T-helper 22 cell (primary cell): ENCODE measurements around the gene APLNR.

Source experiments
- DNase-seq: peaks from one replicate; pipeline ENCODE4 v3.0.0-alpha.2; 2020; ENCODE audit warnings: low read depth

APLNR gene

DNA sequence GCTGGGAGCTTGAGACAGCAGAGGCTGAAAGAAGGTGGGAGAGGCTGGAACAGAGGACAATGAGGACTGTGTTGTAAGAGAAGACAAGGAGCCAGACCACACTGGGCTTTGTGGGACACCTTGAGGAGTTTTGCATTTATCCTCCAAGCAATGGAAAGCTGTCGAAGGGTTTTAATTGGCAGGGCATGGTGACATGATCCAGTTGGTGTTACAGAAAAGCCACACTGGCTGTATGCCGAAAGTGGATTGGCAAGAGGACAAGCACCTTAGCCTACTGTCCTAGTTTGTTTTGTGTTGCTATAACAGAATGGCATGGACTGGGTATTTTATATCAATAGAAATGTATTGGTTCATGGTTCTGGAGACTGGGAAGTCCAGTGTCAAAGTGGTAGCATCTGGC, 14.0 kb upstream of the APLNR start:
- no peak for DNase-seq

DNA sequence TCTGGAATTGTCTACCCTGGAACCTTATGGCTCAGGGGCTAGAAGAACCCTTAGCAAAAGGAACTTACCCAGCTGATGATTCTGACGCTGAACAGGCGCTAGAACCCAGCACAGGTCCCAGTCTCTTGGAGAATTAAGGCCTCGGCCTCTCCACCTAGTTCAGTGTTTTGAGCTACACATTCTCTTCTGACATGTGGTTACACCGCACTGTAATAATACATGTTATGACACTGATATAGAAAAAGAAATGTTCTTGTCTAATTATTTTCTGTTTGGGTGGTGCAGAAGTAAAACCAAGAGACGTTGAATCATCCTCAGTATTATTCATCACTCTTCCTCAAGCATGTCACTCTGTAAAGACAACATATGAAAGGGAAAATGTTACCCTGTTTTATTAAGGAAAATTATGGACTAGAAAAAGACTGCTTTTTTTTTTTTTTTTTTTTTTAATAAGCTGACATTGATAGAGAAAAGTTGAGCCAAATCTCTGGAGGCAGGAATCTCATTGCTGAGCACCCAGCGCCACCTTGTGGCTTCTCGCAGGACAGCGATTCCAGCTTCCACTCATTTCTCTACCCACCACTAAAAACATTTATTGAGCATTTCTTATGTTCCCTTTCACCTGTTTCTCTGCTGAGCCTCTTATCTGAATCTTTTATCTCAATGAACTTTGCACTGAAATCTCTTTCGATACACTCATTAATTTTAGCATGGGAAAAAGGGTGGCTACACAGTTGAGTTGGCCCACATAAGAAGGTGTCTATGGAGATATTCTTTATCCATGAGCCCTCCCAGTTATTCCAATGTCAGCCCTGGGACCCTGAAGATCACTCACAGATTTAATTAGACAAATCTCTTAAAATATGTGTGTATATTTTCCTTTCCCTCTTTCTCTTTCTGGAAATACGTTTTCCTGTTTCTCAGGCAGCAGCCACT, 12.6 kb upstream of the APLNR start:
- no peak for DNase-seq

DNA sequence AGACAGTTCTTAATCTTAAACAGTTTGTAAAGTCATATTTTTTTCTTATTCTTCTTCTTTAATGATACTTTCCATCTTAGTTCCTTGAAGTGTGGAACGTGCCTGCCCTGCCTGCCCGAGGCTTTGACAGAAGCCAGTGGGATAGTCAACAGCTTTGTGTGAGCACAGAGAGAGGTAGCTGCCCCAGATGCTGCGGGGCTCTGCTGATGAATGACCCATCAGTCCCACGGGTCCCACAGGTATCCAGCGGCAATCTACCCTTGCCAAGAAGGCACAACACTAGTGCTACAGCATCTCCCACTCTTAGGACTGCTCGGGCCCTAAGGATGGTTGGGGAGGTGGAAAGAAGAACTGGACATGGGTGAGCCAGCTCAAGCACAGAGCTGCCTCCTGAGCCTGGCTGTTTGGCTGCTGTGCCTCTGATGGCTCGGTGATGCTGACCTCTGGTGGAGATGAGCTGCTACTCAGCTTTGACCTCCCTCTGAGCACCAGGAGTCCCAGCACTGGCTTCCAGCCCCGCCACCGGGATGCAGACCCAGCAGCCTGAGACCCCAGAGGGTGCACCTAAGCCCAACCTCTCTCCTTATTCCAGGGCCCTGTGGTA, 11.8 kb upstream of the APLNR start:
- no peak for DNase-seq

DNA sequence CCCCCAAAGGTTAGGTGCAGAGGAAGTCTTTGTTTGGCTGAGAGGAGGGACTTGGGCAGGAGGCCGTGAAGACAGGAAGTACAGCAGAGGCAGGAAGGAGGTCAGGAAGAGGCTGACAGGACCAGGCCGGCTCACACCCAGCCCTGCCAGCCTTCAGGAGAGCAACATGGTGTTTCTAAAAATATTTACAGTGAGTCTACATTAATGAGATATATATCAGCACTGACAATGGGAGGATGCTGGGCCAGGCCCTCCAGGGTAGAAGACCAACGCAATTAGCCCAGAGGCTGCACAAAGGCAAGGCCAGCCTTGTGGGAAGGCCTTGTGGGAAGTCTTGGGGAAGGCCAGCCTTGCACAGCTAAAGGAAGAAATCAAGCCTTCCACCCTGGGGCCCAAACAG, 7.9 kb upstream of the APLNR start:
- no peak for DNase-seq

DNA sequence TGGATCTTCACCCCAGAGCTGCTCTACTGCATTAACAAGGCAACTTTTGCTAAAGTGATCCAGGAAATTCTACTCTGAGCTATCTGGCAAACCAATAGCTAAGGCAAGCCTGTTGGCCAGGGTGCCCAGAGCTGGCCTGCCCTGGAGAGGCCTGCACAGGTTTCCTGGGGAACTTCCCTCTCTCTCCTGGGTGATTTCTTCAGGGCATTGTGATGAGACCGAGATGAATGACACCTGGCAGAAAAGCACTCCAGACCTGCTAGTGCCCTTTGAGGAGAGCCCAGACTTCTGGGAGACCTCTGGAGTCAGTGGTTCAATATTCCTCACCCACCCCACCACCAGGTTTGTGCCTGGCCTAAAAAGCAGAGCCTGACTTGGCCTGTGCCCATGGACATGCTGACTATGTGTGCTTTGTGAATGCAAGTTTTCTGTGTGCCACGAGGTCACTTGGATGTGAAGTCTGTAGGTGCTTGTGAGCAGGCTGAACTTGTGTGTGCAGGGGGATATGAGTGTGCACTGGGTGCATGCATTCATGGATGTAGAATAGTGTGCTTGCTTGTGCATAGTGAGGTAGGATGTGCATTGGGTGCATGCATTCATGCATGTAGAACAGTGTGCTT, 4.4 kb upstream of the APLNR start:
- no peak for DNase-seq

DNA sequence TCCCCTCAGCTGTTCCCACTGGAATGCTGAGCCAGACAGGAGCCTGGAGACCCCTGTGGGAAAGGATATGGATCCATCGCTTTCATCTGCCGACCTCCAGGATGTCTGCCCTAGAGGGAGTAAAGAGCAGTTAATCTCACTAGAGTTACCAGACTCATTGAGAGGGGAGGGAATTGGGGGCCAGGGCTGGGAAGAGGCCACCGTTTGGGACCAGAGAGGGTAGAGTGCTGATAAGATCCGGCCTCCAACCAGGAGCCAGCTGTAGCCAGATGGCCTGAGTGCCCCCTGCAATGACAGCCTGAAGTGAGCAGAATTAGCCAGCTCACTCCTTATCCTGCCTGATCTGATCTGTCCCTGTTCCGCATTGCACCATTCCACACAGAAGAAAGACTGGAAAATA, 3.7 kb upstream of the APLNR start:
- DNase-seq, result no peak

DNA sequence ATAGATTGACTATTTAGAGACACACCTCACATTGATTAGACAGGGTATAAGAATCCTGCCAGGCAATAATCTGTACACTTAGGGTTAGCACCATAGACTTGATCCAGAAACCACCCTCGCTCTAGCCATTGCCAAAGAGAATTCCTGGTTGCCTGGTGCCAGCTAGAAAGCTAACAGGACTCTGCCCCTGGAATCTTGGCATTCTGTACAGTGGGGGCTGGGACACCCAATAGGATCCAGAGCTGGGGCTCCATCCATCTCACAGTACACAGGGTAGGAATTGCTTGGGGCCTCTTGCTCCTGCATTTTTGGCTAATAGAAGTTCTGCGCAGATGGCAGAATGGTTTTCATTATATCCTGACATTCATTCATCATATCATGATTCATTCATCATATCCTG, 3.0 kb upstream of the APLNR start:
- DNase-seq, result no peak

DNA sequence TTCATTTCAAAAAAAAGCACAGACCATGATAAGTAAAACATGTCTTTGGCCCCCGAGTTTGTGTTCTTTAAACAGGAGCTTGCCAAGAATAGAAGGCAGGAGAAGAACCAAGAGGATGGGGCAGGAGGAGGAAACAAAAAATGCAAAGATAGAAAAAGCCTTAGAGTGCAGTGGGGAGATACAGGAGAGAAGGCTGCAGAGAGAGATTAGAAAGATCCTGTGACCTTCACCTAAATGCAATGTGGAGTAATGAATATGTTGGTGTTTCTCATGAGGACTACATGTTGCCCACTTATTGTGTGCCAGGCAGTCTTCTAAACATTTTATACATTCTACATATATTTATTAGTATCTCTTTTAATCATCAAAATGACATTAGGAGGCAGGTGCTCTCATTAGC, 2.3 kb upstream of the APLNR start:
- DNase-seq, result no peak

DNA sequence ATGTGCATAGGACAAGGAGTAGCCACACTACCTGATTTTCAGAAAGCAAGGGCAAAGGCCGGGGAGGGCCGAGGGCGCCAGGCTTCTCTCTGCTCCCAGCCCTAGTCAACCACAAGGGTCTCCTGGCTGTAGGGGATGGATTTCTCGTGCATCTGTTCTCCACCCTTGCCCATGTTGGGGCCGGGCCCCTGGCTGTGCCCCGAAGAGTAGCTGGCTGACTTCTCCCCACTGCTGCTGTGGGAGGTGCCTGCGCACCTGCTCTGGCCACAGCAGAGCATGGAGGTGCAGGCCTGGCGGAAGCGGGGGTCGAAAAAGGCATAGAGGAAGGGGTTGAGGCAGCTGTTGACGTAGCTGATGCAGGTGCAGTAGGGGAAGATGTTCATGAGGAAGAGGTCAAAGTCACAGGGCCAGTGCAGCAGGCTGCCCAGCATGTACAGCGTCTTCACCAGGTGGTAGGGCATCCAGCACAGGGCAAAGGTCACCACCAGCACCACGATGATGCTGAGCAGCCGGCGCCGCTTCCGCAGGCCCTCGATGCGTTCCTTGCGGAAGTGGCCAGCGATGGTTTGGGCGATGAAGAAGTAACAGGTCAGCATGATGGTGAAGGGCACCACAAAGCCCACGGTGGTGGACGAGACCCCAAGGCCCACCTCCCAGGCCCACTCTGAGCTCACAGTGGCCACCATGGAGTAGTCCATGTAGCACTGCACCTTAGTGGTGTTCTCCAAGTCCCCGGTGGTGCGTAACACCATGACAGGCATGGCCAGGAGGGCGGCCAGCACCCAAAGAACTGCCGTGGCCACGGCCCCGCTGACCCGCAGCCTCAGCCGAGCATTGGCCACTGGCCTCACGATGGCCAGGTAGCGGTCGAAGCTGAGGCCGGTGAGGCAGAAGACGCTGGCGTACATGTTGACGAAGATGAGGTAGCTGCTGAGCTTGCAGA, 1.0 kb downstream of the APLNR start:
- no peak for DNase-seq

DNA sequence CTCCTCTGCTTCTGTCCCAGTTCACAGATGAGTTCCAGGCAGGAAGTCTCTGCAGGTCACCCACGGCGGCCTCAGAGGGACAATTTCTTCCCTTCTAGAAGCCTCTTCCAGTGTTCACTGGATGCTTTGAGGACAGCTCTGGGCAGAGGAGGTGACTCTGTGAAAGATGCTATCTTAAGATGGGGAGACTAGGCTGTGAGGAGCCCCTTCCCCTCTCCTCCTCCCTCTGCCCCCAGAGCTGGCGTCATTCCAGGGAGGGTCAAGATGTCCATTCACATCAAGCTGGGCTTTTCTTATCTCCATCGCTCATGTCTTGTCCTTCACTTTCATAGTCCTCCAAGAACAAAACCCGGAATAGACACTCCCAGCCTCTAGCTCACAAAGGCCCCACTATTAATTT, 3.3 kb downstream of the APLNR start:
- DNase-seq, result no peak

DNA sequence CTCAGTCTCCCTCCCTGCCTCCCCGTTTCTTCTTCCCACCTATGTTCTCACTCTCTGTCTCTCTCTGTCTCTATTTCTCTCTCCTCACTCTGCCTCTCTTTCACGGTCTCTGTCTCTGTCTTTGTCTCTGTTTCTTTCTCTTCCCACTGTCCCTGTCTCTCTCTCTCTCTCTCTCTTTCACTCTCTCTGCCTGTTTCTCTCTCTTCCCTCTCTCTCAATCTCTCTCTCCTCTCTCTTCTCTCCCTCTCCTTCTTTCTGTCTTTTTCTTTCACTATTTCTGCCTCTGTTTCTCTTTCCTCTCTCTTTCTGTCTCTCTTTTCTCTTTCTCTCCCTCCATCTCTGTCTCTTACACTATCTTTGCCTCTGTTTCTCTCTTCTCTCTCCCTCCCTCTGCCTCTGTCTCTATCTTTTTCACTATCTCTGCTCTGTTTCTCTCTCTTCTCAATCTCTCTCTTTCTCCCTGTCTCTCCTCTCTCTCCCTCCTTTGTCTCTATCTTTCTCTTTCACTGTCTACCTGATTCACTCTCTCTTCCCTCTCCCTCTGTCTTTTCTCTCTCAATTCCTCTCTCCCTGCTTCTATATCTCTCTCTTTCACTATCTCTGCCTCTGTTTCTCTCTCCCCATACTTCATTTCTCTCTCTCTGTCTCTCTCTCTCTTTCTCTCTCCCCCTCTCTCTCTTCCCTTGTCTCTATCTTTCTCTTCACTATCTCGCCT, 5.4 kb downstream of the APLNR start:
- no peak for DNase-seq

DNA sequence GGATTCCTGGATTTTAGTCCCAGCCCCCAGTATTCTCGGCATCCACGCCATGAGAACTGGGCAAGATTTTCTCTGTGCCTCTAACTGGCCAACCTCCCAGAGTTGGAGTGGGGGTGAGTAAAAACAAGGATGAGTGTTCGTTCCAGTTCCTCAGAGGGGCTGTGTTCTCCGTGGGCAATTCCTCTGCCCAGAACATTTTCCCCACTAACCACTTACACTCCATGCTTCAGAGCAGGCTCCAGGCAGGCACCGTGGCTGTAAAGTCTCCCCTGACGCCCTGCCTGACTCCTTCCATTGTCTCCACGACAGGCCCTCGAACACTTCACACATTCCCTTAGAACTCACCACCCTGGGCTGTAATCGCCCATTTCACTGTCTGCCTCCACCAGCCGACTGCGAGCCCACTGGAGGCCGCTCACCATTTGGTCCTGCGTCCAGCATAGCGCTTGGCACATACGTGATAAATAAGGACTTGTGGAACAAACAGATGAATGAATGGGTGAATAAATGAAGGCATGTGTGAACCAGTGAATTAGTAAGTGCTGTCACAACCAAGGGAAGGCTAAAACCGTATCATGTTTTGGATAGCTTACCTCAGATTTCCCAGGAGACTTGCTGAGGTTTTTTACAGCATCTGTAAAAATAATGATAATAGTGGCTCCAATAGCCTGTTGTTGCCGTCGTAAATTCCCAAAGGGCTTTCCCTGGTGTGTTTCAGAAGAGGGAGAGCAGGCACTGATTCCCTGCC, 6.1 kb downstream of the APLNR start:
- no peak for DNase-seq

DNA sequence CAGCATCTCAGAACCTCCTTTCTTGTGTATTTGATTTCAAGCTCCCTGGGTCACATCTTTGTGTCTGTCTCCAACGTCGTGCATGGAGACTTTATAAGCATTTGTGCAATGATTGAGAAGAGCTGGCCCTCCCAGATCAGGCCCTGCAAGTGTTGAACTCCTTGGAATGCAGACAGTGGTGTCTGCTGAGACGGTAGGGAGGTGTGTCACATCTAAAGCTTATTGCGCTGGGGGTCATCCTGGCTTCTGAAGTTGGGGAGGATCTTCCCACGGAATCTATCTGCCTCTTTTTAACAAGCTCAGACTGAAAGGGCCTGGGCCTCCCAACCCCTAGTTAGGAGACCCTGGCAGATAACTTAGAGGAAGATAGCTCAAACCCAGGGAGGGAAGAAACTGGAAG, 6.7 kb downstream of the APLNR start:
- no peak for DNase-seq

DNA sequence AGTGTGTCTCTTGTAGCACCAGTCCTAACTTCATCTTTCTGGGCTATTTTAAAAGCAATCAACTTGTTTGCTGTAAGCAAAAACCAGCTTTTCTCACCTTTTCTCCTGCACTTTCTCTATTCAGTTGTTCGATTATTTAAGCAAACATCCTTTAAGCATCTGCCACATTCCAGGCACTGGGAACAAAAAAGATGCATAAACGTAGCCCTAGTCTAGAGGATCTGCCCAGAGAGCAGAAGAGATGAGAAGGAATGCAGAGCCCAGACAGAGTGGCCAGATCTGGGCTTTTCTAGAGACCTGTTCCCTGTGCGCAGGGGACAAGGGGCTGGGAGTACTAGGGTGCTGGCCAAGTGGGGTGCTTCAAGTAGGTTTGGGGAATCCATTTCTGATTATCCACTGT, 8.4 kb downstream of the APLNR start:
- no peak for DNase-seq

DNA sequence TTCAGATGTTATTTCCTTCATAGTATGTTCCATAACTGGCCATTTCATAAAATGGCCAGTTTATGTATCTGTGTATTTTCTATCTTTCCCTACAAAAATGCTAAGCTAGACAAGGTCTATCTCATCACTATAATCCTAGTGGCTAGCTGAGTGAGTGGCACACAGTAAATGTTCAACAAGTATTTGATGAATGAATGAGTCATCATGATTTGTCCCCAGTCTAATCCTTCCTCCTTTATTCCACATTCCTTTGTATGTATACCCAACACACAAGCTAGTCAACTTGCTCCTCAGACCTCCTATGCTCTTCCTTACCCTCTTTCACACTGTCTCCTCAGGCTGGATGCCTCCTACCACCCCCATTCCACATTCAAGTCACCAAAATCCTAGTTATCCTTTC, 12.5 kb downstream of the APLNR start:
- no peak for DNase-seq

DNA sequence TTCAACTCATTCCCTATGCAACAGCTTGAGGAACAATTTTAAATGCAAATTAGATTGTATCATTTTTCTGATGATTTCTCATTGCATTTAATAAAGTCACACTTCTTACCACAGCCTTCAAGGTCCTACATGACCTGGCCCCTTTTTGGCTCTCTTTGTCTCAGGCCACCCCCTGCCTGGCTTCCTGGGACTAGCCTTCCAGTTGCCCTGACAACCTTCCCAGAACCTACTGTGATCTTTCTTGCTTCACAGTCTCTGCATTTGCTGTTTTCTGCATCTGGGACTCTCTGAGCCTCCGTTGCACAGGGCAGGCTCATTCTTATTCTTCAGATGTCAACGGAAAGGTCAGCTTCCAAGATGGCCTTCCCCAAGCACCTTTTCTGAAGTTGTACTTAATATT, 12.9 kb downstream of the APLNR start:
- no peak for DNase-seq

DNA sequence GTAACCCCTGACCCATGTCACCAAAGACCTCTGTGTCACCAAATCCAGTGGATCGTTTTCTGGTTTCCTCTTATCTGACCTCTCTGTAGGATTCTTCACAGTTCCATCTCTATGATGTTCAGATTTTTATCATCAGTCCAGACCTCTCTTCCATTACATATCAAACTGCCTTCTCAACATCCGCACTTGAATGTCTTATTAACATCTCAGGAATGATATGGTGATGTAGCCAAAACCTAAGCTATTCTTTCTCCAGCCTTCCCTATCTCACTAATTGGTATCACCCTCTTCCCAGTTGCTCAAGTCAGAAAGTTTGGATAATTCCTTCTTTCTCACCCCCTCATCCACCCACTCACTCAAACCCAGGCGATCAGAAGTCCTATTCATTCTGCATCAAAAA, 13.4 kb downstream of the APLNR start:
- no peak for DNase-seq

DNA sequence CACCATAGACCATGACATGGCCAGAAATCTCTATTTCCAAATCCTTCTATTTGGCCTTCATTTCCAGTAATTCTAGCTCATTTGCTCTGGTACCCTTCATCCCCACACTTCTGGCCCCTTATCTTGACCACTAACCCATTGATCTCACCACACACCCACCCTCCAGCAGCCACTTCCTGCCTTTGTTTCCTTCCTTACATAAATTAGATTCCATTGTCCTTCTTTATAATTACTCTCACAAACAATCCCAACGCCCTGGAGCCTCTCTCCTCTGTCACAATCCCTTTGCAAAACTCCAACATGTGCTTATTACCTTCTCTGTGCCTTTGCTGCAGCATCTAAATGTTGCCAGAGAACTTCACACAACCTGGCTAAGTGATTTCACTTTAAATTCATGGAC, 14.8 kb downstream of the APLNR start:
- DNase-seq, result no peak

DNA sequence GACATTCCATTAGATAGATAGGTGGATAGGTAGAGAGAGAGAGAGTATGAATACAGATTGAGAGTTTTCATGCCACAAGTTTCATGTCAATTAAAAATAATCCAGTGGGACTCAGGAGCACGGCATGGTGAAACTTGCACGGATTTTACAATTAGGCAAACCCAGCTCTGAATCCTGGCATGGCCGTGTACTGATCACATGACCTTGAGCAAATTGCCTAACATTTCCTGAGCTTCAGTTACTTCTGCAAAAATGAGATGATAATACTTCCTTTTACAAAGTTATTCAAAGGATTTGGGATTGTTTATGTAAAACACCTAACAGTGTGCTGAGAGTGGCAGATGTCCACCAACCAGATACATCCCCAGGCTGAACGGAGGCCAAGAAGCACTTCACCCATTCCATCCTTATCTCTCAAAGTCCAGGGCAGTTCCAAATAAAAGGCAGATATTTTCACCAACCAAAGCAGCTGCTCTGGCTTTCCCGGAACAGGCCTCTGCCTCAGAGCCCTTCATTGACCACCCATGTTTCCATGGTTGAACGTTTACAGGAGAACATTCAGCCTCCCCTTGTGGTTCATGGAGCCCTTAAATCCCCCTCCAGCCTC, 17.9 kb downstream of the APLNR start:
- no peak for DNase-seq

DNA sequence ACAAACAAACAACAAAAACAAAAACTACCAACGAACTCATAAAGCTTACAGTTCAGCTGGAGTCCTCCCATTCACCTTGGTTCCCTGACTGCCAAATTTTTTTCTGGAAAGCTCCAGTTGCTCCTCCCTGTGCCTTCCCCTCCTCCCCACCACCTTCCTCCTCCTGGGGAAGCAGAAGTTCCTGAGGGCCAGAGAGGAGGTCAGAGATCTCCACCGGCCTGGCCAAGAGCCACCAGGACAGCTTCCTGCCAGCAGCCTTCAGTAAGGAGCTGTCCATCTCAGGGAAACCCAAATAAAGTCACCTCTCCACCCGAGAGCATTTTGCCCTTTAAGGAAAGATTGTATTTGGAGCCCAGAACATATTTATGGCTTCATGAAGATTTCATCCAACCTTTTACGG, 20.0 kb downstream of the APLNR start:
- no peak for DNase-seq
